Activated CD4-positive, alpha-beta T cell treated with anti-CD3 and anti-CD28 coated beads for 36 hours (primary cell): ENCODE results near the gene HAL. TPM values are rescaled to one million over a fixed set of nuclear protein-coding genes. Genes with fewer than 3 reads are reported as not detected.

Experiments
- ATAC-seq: fragments of 200-7000 bp; cut with Tn5 transposase; one replicate; pipeline ENCODE4 v1.10.0; 2021; ENCODE audit warnings: mild to moderate bottlenecking, moderate library complexity
- CTCF ChIA-PET: fragments of 350-600 bp; sonication (Branson Sonifier 250); formaldehyde crosslinking; loops from one replicate; lab custom pipeline; 2021; ENCODE audit warnings: antibody characterized with exemption; lab: Charles Lee
- POLR2A ChIA-PET: fragments of 350-600 bp; sonication (Branson Sonifier 250); formaldehyde crosslinking; loops from one replicate; lab custom pipeline; 2021; ENCODE audit warnings: antibody characterized with exemption, inconsistent platforms; lab: Charles Lee
- DNase-seq: peaks from one replicate; pipeline ENCODE4 v3.0.0-alpha.2; 2020
- H3K27ac Mint-ChIP-seq: one replicate; pipeline ENCODE4 v1.8.0; 2021; ENCODE audit warnings: mixed read lengths
- H3K27me3 Mint-ChIP-seq: one replicate; pipeline ENCODE4 v1.8.0; 2021; ENCODE audit warnings: mixed read lengths
- H3K36me3 Mint-ChIP-seq: one replicate; pipeline ENCODE4 v1.8.0; 2021; ENCODE audit warnings: low read depth, mixed read lengths
- H3K4me1 Mint-ChIP-seq: one replicate; pipeline ENCODE4 v1.8.0; 2021; ENCODE audit warnings: mixed read lengths
- H3K4me3 Mint-ChIP-seq: one replicate; pipeline ENCODE4 v1.8.0; 2021; ENCODE audit warnings: mild to moderate bottlenecking, moderate library complexity, mixed read lengths
- H3K9me3 Mint-ChIP-seq: one replicate; pipeline ENCODE4 v1.8.0; 2021; ENCODE audit warnings: low read depth, mixed read lengths
- intact Hi-C, 2 experiments: fragments of 100-400 bp; cut with DNase I in 1 of 2; cut with micrococcal nuclease in 1 of 2; formaldehyde crosslinking; loops; one replicate each; pipeline versions ENCODE4 v1.14.2 to v1.15.1; 2022 to 2024; cut with DNase I, micrococcal nuclease
- total RNA-seq, 2 experiments: library from RNA; stranded (reverse); gene quantifications; one replicate each; pipeline ENCODE4 v1.2.3, GENCODE V29; 2021

The HAL gene
- total RNA-seq, 2 experiments from 2014 or later = 0.25 to 0.40 TPM

DNA sequence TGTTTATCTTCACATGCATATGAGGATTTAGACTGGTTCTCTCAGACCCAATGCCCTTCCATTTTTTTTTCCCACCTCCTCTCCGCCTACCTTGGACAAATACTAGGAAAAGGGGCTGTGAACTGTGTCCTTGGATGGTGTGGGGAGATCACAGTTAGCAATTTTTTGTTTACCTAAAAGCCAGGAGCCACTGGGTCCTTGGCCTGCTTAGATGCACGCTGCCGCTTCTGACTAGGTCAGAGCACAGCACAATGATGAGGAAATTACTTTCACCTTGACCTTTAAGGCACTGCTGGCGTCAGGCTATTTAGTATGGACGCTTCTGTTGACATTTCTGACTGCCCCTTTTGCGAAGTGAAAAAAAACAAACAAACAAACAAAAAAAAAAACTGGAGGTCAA is 55.6 kb downstream of the HAL start:
- no peak for DNase-seq
- intact Hi-C loops = loop anchor here in 1 of 2 experiments (1.0 to 10.0 kb wide), 4 partner anchors 88 to 938 kb away; partner anchors contain the start of gene NDUFA12
- Mint-ChIP-seq H3K4me3 (no peak overlapping the region), H3K9me3 (no peaks in the 10 kb centered on the region), H3K4me1 (peaks cover 4% of the 10 kb centered on the region), H3K27ac (no peak overlapping the region), H3K36me3 (no peaks in the 10 kb centered on the region), H3K27me3 (no peaks in the 10 kb centered on the region)
- ChIA-PET POLR2A (no interaction called here), CTCF (interaction anchor here (0.8 to 6.1 kb wide), 5 partner anchors 13 to 58 kb away, joined by 3 to 42 read pairs (median 20); no protein-coding TSS in a partner anchor)
- no peak for ATAC-seq

Other genes starting within 250 kb of the HAL start
- not detected for gene NTN4, start 205.6 kb downstream of the HAL start, total RNA-seq
- gene SNRPF, start 137.4 kb downstream of the HAL start, total RNA-seq = 10 to 100 TPM; 23.1 to 61.1 TPM
- gene CCDC38, start 53.7 kb downstream of the HAL start, total RNA-seq = under 1 TPM in 1 of 2 experiments, not detected in 1; 0.21 TPM
- 1 to 10 TPM; 1.4 to 1.7 TPM for gene AMDHD1, start 53.0 kb downstream of the HAL start, total RNA-seq
- gene LTA4H, start 39.2 kb upstream of the HAL start, total RNA-seq = 100 to 1,000 TPM; 138 to 147 TPM
- 10 to 100 TPM; 17.0 to 17.4 TPM for gene ELK3, start 198.0 kb upstream of the HAL start, total RNA-seq